HG03135 (cell line): Measurements from ENCODE around the gene ZSCAN18.

ENCODE experiments used
- ATAC-seq: cut with Tn5 transposase; IDR thresholded peaks from one replicate; pipeline ENCODE4 v1.9.1; 2021; ENCODE audit warnings: mild to moderate bottlenecking, moderate library complexity; ENCODE audit not compliant: unreplicated experiment

The ZSCAN18 gene

DNA sequence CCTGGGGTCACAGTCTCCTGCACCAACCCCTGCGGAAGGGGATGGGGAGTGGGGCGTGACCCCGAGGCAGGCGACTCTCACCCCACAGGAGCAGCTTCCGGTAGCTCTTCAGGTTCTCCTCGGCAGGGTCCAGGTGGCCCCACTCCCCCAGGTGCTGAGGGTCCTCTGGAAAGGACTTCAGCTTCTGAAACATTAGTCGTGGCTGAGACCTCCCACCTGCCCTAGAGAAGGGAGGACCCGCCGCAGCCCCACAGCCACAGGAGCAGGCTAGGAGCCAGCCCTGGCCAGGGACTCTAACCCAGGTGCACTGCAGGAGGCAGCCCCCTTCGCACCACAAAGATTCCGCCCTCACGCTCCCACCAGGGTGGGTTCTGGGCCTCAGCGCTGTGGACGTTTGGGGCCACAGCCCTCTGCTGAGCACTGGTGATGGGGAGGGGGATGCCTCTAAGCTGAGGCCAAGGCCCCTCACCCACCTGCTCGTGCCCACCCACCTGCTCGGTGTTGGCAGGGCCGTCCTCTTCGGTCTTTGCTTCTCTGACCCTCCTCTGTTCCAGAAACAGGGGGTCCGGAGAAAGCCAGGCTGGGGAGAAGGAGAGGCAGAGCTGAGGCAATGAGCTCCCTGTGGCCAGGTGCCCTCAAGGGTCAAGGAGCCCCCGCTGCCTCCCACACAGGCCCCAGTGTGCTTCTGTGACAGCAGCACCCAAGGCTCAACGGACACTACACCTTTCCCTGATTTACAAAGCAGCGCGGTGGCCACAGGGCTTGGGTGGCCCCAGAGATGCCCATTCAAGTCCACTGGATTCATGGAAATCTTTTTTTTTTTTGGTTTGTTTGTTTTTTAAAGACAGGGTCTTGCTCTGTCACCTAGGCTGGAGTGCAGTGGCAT, 11.0 kb downstream of the ZSCAN18 start:
- no peak for ATAC-seq

DNA sequence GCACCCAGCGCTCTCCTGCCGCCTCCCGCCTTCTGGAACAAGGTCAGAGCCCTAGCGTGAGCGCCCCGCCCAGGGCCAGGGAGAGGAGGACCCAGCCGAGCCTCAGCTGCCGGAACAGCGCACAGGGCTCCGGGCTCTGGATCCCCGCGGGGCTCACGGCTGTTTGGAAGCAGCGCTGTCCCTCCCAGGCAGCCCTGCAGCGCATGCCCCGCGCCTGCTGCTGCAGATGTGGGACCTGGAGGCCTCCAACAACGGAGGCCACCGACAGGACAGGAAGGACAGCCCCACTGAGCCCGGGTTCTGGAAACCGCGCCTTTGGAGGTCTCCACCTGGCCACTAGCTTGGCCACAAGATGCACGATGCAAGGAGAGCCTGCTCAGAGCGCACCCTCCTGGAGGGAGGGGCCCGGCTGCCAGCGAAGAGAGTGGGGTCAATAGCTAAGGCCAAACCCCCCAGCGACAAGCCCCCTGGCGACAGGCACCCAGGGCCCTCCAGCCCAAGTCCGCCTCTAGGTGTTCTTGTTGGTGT, 12.6 kb downstream of the ZSCAN18 start:
- ATAC-seq = no peak

- no peak for ATAC-seq
Observed at GRCh38 chr19:58084596-58085347, 13.3 kb downstream of the ZSCAN18 start.

GRCh38 chr19:58083021-58083420, 15.0 kb downstream of the ZSCAN18 start:
- no peak for ATAC-seq

DNA sequence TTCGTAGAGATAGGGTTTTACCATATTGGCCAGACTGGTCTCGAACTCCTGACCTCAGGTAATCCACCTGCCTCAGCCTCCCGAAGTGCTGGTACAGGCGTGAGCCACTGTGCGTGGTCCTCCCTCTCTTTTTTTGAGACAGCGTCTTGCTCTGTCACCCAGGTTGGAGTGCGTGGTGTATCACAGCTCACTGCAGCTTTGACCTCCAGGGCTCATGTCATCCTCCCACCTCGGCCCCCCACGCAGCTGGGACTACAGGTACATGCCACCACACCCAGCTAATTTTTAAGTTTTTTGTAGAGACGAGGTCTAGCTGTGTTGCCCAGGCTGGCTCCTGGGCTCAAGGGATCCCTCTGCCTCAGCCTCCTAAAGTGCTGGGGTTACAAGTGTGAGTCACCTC, 18.2 kb downstream of the ZSCAN18 start:
- no peak for ATAC-seq

DNA sequence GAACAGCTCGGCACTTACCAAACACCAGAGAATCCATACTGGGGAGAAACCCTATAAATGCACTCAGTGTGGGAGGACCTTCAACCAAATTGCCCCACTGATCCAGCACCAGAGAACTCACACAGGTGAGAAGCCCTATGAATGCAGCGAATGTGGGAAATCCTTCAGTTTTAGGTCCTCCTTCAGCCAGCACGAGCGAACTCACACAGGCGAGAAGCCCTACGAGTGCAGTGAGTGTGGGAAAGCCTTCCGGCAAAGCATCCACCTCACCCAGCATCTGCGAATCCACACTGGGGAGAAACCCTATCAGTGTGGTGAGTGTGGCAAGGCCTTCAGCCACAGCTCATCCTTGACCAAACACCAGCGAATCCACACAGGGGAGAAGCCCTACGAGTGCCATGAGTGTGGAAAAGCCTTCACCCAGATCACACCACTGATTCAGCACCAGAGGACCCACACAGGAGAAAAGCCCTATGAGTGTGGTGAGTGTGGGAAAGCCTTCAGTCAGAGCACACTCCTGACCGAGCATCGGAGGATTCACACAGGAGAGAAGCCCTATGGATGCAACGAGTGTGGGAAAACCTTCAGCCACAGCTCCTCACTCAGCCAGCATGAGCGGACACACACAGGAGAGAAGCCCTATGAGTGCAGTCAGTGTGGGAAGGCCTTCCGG, 30.7 kb downstream of the ZSCAN18 start:
- no peak for ATAC-seq

DNA sequence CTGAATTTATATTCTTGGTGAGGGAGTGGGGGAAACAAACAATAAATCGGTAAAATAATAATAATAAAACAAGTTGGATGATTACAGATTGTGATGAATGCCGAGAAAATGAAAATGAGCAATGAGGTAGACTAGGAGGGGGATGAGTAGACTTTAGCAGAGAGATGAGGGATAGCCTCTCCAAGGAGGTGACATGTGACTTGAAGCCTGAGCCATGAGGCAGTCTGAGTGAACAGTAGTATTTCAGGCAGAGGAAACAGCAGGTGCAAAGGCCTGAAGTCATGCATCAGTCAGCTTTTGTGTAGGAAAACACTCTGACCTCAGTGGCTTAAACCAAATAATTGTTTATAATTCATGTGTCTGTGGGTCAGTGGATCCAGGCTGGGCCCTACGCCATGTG, 34.3 kb downstream of the ZSCAN18 start:
- ATAC-seq = no peak

- no peak for ATAC-seq
Observed at GRCh38 chr19:58060231-58060630, 37.8 kb downstream of the ZSCAN18 start.

- ATAC-seq = no peak
Observed at GRCh38 chr19:58059671-58060078, 38.4 kb downstream of the ZSCAN18 start.

- ATAC-seq = no peak
Observed at GRCh38 chr19:58059003-58059670, 38.9 kb downstream of the ZSCAN18 start, which contains the start of gene ZNF135. Gene ZNF135, plus strand, starts transcription at chr19:58059282. Its CDS starts 721 bp downstream, at chr19:58060003.

- ATAC-seq = no peak
Observed at GRCh38 chr19:58058467-58058866, 39.6 kb downstream of the ZSCAN18 start.

- no peak for ATAC-seq
Observed at GRCh38 chr19:58056861-58057260, 41.2 kb downstream of the ZSCAN18 start.

DNA sequence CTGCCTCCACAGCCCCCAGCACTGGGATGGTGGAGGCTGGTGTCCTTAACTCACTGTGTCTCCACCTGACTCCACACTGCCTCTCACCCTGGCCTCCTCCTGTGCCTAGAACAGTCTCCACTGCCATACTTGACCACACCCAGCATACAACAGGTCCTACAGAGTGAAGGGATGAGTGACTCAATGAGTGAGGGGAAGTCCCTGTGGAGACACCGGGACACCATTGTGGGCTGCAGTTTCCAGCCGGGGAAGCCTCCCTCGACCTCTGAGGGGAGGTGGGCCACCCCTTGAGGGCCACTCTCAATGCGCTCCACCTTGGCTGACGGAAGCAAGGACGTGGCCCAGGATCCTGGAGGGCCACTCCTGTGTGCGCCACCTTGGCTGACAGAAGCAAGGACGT, 41.8 kb downstream of the ZSCAN18 start:
- ATAC-seq = no peak

- ATAC-seq = no peak
Observed at GRCh38 chr19:58054901-58055874, 42.8 kb downstream of the ZSCAN18 start.

- ATAC-seq = no peak
Observed at GRCh38 chr19:58053480-58054156, 44.4 kb downstream of the ZSCAN18 start.

DNA sequence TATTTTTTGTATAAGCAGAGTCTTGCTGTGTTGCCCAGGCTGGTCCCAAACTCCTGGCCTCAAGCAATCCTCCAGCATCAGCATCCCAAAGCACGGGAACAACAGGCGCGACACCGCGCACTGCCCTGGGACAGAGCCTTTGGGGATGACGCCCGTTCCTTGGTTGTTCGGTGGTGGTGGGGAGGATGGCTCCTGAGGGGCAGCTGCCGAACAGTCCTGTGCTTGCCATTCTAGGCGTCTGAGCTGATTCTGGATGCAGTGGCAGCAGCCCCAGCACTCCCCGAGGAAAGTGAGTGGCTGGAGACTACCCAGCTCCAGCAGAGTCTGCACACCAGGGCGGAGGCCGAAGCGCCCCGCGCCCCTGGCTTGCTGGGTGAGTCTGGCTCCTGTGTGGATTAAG, 45.8 kb downstream of the ZSCAN18 start:
- ATAC-seq = no peak

DNA sequence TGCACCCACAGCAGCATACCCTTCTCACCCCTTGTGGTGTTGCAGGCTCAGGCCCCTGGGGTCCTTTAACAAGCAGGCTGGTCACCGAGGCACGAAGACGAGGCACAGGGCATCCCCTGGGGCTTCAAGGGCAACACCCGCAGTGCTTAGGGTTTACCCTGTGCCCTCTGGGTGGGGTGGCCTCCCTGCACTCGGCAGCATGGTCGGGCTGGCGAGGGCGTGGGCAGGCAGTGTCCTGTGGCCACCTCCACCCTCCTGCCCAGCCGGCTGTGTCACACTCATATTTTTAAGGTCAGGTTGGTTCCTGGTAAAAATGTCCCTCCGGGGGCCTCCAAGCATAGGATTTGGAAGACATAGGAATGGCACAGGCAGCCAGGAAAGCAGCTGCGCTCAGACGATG, 50.4 kb downstream of the ZSCAN18 start:
- no peak for ATAC-seq

DNA sequence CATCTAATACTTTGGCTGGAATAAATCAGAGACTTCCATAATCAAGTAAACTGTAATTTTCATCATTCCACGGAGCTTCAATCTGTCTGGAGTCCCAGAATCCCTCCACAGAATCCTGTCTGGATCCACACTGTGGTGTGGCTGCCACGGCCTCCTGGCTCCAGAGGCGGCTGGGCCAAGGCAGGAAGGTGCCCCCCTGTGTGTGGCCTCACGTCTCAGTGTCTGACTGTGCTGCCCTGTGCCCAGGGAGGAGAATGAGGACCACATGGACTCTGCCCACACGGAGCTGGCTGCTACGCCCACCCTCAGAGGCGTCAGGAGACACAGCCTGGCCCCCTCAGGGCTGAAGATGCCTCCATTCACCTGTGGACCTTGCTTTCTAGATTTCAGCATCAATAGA, 51.2 kb downstream of the ZSCAN18 start:
- no peak for ATAC-seq
